ENCODE data around the gene PSPC1.

GRCh38 chr13:19769854-19770253, 12.9 kb downstream of the PSPC1 start:
- no peak for TF ChIP-seq POLR2AphosphoS5 (IDR thresholded peaks at IDR 0.05; ENCODE audit: low read depth, low read length)
- no peak for TF ChIP-seq TAF1 (IDR thresholded peaks at IDR 0.05; ENCODE audit: low read depth, low read length)
